Smooth muscle cell (in vitro differentiated cells): ENCODE results near the gene NEK1. TPM values are rescaled to one million over a fixed set of nuclear protein-coding genes. Genes with fewer than 3 reads are reported as not detected.

Experiments used
- DNase-seq: peaks from one replicate; lab custom pipeline; 2025; ENCODE audit not compliant: unreplicated experiment; lab: John Stamatoyannopoulos, UW
- H2AFZ ChIP-seq: fragments of 200-600 bp; sonication (generic); 2 replicates; pipeline ENCODE4 v1.6.0; 2016; ENCODE audit warnings: antibody characterized with exemption, low read depth, mild to moderate bottlenecking
- H3F3A ChIP-seq: fragments of 200-600 bp; sonication (generic); 2 replicates; pipeline ENCODE4 v1.6.0; 2017; ENCODE audit warnings: antibody characterized with exemption, low read depth
- H3K27ac ChIP-seq: fragments of 200-600 bp; sonication (generic); 2 replicates; pipeline ENCODE4 v1.5.1; 2016; ENCODE audit warnings: low read depth, mild to moderate bottlenecking
- H3K27me3 ChIP-seq: fragments of 200-600 bp; sonication (generic); 2 replicates; pipeline ENCODE4 v1.6.1; 2016; ENCODE audit warnings: low read depth, mild to moderate bottlenecking
- H3K36me3 ChIP-seq: fragments of 200-600 bp; sonication (generic); 2 replicates; pipeline ENCODE4 v1.5.1; 2016; ENCODE audit warnings: low read depth
- H3K4me1 ChIP-seq: fragments of 200-600 bp; sonication (generic); 2 replicates; pipeline ENCODE4 v1.5.1; 2016; ENCODE audit warnings: low read depth
- H3K4me2 ChIP-seq: fragments of 200-600 bp; sonication (generic); 2 replicates; pipeline ENCODE4 v1.6.0; 2016; ENCODE audit warnings: mild to moderate bottlenecking
- H3K4me3 ChIP-seq: fragments of 200-600 bp; sonication (generic); 2 replicates; pipeline ENCODE4 v1.5.1; 2016; ENCODE audit warnings: mild to moderate bottlenecking
- H3K79me2 ChIP-seq: fragments of 200-600 bp; sonication (generic); 2 replicates; pipeline ENCODE4 v1.6.0; 2016; ENCODE audit warnings: low read depth, mild to moderate bottlenecking
- H3K9ac ChIP-seq: fragments of 200-600 bp; sonication (generic); 2 replicates; pipeline ENCODE4 v1.6.0; 2016; ENCODE audit warnings: low read depth
- H3K9me3 ChIP-seq: fragments of 200-600 bp; sonication (generic); replicated peaks from 2 replicates; pipeline ENCODE4 v1.5.1; 2016; ENCODE audit warnings: low read depth
- H4K20me1 ChIP-seq: fragments of 200-600 bp; sonication (generic); 2 replicates; pipeline ENCODE4 v1.6.0; 2016; ENCODE audit warnings: low read depth
- CTCF ChIP-seq: fragments of 200-600 bp; sonication (generic); IDR thresholded peaks from 2 replicates; pipeline ENCODE4 v1.5.1; 2017; ENCODE audit warnings: borderline replicate concordance, mild to moderate bottlenecking, antibody characterized with exemption; ENCODE audit not compliant: insufficient read depth, poor library complexity, severe bottlenecking
- WGBS: methylation state at CpG from one replicate; pipeline ENCODE4 v1.1.7; 2016; ENCODE audit warnings: low lambda C conversion rate; 5-methylcytosine and 5-hydroxymethylcytosine counted together
- polyA plus RNA-seq: library from polyadenylated mRNA; unstranded; fragments of >200 nt; fragmentation: Nextera tagmentation; extraction: Ambion mirVana; gene quantifications from 2 replicates; pipeline ENCODE4 v1.2.1, GENCODE V29; 2016
- total RNA-seq: library from RNA; depleted of rRNA; stranded (reverse); fragments of >200 nt; gene quantifications from 2 replicates; pipeline ENCODE4 v1.2.3, GENCODE V29; 2014

Gene NEK1
- total and polyA plus RNA-seq, 2 experiments from 2014 or later: 10.5 to 11.8 TPM

GRCh38 chr4:169420291-169420690 lies 192.1 kb downstream of the NEK1 start:
- no peak for TF ChIP-seq CTCF
- Histone ChIP-seq H3K9ac (no peak overlapping the region), H3K79me2 (no peaks in the 10 kb centered on the region), H3F3A (no peaks in the 10 kb centered on the region), H3K4me2 (no peak overlapping the region), H4K20me1 (no peaks in the 10 kb centered on the region), H3K36me3 (no peaks in the 10 kb centered on the region), H2AFZ (no peak overlapping the region), H3K27me3 (no peaks in the 10 kb centered on the region), H3K4me1 (no peaks in the 10 kb centered on the region), H3K27ac (no peak overlapping the region), H3K9me3 (no peaks in the 10 kb centered on the region), H3K4me3 (no peak overlapping the region)
- WGBS: 79% methylated on average over 4 of the region's 4 CpGs
- no peak for DNase-seq

DNA sequence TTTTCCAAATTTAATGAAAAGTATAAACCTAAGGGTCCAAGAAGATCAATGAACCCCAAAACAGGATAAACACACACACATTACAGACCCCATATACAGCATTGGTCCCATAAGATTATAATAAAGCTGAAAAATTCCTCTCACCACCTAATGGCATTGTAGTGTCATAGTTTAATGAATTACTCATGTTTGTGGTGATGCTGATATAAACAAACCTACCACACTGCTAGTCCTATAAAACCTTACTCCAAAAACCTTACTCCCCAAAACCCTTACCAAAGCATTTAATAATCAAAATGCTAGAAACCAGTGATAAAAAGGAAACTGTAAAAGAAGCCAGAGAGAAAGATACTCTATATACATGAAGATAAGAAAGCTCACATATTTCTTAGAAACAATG lies 193.5 kb downstream of the NEK1 start:
- no peak for TF ChIP-seq CTCF
- no peaks in the 10 kb centered on the region for H3F3A ChIP-seq
- no peak overlapping the region for H3K9ac ChIP-seq
- H4K20me1 ChIP-seq: no peaks in the 10 kb centered on the region
- no peak overlapping the region for H3K4me2 ChIP-seq
- no peaks in the 10 kb centered on the region for H3K79me2 ChIP-seq
- H3K36me3 ChIP-seq: no peaks in the 10 kb centered on the region
- H3K27ac ChIP-seq: no peak overlapping the region
- H3K4me3 ChIP-seq: no peak overlapping the region
- no peak for DNase-seq
- no peak overlapping the region for H2AFZ ChIP-seq
- no peaks in the 10 kb centered on the region for H3K27me3 ChIP-seq
- no peaks in the 10 kb centered on the region for H3K9me3 ChIP-seq
- no peaks in the 10 kb centered on the region for H3K4me1 ChIP-seq

DNA sequence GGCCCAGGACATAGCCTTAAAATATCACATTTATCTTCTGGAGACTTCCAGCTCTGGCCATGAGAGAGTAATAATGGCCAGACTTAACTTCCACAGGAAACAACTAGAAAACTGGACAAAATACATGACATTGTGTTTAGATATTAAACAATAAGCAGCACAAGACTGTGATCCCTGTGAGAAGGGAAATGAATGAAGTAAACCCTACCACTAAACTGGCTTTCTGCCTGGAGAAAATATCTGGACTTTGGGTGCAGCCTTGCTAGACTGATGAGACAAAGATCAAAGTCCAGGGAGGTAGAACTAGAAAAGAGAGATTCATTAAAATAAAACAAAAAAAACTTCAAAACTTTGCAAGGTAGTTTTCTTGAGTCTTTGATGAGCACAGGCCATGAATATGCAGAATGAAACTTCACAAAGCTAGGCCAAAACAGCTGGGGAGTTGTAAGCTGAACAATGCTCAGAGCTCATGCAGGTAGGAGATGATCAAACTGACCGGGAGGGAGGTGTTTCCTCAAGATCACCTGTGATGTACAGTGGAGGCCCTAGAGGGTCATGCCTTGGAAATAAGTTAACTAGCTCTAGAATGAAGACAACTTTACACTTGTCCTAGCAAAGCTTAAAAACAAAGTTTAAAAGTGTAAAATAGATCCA lies 194.6 kb downstream of the NEK1 start:
- Histone ChIP-seq H3K4me3 (no peak overlapping the region), H3K27ac (no peak overlapping the region)
- WGBS: 65% methylated on average over 1 of the region's 1 CpG

More for the DNA sequence above, 194.6 kb downstream of the NEK1 start:
- H2AFZ ChIP-seq: no peak overlapping the region
- no peaks in the 10 kb centered on the region for H3K27me3 ChIP-seq
- no peaks in the 10 kb centered on the region for H4K20me1 ChIP-seq
- no peaks in the 10 kb centered on the region for H3K9me3 ChIP-seq
- no peak for TF ChIP-seq CTCF
- H3K4me2 ChIP-seq: no peak overlapping the region
- H3K4me1 ChIP-seq: no peaks in the 10 kb centered on the region
- H3K36me3 ChIP-seq: no peaks in the 10 kb centered on the region
- no peak overlapping the region for H3K9ac ChIP-seq
- DNase-seq: no peak
- no peaks in the 10 kb centered on the region for H3F3A ChIP-seq
- H3K79me2 ChIP-seq: no peaks in the 10 kb centered on the region
